ENCODE results near the gene CC2D2A.

The CC2D2A gene

DNA sequence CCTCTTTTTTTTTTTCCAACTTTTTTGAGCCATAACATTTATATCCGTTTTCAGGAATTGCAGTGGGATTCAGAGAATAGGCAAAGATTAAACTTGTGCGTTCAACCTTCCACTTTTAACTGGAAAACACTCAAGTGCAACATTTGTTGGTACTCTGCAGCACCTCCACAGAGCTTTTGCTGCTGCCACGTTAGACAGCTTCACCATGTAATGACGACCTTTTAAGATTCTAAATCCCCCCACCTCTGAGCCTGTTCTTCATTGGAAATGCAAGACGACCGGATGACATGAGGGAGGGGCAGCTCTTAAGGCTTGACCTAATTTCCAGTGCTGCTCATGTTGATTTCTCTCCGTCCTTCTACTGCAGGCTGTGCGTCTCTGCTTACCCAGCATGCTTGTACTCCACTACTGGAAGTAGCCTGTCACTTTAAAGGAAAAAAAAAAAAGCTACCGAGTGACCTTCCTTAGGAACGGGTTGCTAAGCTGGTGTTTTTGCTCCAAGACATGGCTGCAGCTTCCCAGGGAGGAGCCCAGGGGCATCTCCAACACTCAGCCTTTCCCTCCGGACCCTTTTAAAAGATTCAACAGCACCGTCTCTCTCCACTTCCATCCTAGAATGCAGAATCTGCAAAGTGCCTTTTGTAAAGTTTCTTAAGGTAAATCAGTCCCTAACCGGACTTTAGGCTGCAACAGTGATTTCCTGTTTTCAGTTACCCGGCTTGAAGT is at the start of gene CC2D2A:
CC2D2A (plus strand) TSS at position 481 of the 726 bp plus-strand sequence. CDS start 6,051 bp downstream, outside the sequence.
- no peak for DNase-seq (ENCODE audit: low read depth in 3 of 3)

DNA sequence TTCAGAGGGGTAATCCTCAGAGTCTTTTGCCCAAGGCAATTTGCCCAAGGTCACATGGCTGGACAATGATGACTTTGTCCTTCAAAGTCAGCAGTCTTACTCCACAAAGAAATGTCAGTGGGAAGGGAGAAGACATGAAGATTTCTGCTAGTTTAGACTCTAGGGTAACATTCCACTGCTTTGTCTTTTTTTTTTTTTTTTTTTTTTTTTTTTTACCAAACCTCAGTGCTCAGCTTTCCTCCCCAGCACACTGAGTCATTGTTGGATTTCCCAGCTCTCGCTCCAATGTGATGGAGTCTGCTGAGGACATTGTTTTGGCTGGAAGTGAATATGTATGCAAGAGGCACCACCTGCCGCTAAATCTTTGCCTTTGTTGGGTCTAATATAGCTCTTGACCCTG is 49.0 kb upstream of the CC2D2A start:
- DNase-seq (ENCODE audit: low read depth in 3 of 3), result no peak

DNA sequence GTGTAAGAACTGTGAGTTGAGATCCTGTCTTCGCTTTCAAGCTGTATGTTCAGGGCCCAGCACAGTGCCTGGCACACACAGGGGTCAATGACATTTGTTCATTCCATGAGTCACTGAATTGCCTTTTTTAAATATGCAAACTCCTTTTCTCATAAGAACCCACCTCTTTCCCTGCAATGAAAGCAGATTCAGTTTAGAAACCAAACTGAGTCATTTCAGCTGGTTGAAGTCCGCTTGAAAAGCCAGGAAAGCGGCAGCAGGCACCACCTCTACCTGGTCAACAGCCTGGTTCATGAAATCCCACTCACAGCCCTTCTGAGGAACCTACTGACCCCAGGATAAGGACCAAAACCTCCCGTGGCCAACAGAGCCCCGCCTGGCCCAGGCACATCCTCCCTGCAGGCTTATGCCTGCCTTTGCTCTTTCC is 46.4 kb upstream of the CC2D2A start:
- DNase-seq (ENCODE audit: low read depth in 3 of 3), result peak in 1 of 3 experiments; percentile 9

DNA sequence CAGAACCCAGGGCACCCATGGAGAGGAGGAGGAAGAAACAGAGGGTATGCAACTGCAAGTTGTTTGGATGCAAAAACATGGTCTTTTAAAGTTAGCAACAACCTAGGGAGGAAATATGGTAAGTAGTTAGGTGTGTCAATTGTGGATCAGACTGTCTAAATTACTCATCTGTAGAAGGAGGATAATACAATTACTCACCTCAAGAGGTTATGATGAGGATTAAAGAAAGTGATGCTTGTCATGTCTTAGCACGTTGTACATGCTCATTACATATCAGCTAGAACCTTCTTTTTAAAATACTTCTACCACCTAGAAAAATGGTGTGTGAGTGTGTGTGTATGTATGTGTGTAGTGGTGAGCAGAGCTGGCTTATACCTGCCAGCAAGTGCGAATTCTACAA is 44.2 kb upstream of the CC2D2A start:
- DNase-seq (ENCODE audit: low read depth in 3 of 3), result no peak

DNA sequence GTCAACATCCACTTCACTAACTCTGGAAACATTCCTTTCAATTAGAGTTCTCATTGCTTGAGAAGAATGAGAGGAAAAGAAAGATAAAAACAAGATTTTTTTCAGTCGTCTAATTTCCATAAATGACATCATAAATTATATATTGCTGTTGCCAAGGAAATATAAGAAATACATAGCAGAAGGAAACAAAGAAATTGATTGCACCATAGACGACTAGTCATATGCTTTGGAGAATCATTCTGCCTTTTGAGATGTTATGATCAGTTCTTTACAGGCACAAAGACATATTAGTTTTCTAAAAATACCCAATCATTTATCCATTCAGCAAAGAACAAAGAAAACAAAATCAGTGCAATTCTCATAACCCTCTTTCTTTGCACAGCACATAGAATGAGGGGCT is 42.5 kb upstream of the CC2D2A start:
- no peak for DNase-seq (ENCODE audit: low read depth in 3 of 3)

DNA sequence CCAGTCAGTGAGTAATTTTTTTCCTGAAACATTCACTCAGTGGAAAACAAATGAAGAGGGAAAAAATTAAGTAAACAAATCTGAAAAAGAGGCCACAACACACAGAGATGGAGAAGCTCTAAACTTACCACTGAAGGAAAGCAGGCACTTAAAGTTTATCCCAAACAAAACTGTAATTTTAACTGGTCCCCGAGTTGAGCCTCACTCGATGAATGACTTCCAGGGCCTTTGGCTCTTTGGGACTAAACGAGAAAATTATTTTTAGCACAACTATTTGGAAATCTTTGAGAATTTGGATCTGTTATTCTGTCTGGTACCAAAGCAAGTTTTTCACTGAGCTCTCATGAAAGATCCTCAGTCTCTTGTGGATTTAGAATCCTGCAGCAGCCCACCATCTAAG is 42.0 kb upstream of the CC2D2A start, which contains the start of gene C1QTNF7:
C1QTNF7 (plus strand) TSS at position 333 of the 400 bp plus-strand sequence. CDS start 7,711 bp downstream, outside the sequence.
- no peak for DNase-seq (ENCODE audit: low read depth in 3 of 3)

DNA sequence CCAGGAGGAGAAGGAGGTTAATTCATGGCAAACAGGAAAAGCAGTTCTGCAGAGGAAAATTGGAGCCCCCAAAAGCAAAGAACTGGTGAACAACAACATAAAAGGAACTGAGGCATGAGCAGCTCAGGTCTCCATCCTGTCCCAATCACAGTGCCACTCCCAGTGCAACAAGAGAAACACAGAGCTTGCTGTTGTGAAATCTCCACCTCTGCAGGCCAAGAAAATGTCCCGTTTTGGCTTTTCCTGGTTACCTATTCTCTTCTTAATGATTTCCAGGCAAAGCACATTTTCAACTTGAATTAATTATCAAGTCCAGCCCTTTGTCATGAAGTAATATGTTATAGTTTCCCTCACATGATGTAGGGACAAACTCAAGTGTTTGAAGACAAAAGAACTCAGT is 41.1 kb upstream of the CC2D2A start:
- DNase-seq (ENCODE audit: low read depth in 3 of 3), result no peak

DNA sequence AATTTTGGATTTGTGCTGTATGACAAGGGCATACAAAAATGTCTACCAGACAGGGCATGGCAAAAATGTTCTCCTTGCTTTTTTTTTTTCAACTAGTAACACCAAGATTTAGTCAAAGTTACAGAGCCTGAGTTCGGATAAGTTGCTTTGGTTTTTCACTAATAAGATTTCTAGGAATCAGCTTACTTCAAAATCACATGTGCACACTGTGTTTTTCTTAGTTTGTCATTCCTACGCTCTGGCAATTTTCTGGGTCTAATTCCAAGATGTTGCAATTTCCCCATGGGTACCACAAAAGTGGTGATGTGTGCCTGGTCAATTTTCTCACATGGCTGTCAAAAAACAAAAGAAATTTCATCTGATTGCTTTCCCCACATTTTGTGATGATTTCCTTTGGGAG is 35.6 kb upstream of the CC2D2A start:
- no peak for DNase-seq (ENCODE audit: low read depth in 3 of 3)

DNA sequence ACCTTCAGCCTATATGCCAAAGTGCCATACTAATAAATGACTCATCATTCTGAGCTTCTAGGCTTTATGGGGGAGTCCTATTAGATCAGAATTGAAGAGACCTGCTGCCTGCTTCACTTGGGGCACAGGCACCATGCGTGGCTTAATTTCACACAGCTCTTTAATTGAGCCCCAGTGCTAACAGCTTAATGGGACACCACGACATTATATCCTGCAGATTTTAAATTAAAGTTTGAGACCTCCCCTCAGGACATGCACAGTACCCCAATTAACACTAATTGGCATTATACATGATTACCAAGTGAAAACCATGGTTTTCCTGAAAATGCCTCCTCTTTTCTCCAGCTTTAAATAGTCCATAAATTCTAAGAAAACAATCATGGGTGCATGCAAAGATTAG is 35.0 kb upstream of the CC2D2A start:
- DNase-seq (ENCODE audit: low read depth in 3 of 3), result no peak

DNA sequence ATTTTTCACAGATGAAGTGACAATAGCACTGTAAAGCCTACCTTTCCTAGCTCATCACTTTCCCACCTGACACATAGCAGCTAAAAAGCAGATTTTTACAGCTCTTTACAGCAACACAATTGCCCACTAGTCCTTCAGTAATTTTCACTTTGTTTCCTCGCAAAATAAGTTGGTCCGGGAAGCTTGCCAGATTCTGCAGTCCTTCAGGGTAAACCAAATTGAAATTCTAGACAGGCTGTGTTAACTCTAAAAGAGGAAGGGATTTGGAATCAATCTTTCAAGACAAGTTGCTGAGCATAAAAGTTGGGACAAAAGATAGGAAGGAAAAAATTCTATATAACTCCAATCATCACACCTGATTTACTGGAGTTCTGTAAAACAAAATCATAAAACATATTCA is 33.2 kb upstream of the CC2D2A start:
- DNase-seq (ENCODE audit: low read depth in 3 of 3), result no peak

DNA sequence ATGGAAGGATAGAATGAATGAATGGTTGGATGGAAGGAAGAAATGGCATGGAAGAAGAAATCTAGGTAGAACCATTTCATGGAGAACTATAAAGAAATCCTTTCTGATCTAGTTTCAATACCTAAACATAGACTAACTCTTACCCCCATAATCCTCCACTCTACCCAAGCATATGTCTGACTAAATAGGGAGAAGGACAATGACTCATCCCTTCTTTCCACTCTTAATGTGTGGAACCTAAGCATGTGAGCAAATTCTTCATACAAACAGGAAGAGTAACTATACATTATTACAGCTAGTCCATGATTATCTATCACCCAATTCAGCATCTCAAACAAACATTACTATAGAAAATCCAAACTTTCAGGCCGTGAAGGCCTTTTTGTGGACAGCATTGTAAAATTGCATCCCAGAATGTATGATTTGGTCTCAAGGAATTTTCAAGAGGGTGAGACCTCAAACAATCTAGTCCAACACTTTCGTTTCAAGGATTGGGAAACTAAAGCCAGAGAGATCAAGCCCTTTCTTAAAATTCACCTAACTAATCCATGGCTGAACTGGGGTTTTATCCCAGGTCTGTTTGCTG is 30.6 kb upstream of the CC2D2A start:
- DNase-seq (ENCODE audit: low read depth in 3 of 3), result no peak

DNA sequence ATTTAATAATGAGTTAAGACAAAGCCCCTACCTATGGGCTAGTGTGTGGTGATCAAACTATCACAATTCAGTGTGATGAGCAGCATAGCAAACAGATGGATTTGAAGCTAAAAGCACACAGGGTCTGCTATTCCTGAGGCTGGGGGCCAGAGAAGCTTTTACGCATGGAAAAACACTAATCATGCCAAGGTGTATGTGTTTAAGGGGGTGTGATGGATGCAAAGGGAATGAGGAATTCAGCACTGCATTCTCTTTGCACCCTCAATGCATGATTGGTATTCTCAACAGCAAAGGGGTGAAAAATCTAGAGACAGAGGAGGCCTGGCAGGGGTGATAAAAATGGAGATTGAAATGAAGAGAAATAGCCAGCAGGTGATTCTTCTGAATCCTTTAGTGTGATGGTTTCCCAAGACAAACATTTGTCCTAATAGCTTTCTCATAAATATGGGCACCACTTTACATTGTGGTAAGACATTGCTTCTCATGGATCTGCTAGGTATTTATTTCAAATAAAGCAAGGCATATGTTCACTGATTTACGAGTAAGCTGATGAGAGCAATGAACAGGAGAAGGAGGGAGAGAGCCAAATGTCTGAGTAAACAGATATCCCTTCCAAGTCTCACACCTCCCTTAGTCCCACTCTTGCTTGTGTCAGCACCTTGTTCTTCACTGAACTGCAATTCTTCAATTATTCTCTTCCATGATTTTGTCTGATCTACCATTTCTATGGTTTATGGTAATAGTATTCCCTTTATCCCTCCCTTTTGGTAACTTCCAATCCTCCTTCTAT is 26.1 kb upstream of the CC2D2A start:
- DNase-seq (ENCODE audit: low read depth in 3 of 3), result no peak

DNA sequence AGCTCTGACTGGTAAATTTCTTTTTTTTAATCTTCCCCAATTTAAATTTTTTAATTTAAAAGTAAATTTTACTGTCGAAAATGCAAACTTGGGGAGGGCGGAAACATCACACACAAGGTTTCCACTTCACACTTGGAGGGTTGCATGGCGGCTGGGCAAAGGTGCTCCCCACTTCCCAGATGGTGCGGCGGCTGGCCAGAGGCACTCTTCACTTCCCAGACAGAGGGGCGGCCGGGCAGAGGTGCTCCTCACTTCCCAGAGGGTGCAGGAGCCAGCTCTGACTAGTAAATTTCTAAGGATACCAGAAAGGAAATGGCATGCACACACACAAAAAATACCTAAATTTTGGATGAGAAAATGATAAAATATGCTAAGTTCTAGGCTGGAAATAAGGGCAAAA is 25.4 kb upstream of the CC2D2A start:
- DNase-seq (ENCODE audit: low read depth in 3 of 3), result no peak

DNA sequence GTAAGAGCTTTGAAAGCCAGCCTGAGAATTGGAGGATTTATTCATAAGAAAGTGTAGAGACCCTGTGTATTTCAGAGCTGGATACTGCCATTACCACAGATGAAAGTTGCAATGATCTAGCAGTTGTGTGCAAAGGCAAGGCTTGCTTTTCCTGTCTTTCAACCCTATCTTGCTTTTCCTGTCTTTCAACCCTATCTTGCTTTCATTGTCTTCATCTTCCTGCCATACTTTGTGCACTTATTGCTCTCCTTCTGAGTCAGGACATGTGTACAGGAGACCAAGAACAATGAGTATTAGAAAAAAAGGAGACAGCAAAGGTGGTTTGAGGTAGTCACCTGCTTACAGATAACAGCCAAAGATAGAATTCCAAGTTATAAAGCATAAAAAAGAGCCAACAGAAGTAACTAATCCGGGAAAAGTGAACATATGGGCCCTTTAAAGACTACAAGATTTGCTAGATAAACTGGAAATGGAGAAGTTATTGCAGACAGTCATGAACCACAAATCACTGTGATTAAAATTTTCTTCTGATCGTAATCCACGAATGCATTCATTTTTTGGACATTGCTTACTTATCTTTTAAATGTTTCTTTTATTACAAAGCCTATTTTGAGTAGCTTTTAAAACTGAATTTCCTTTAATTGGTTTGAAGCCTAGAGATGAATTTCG is 24.7 kb upstream of the CC2D2A start:
- no peak for DNase-seq (ENCODE audit: low read depth in 3 of 3)

DNA sequence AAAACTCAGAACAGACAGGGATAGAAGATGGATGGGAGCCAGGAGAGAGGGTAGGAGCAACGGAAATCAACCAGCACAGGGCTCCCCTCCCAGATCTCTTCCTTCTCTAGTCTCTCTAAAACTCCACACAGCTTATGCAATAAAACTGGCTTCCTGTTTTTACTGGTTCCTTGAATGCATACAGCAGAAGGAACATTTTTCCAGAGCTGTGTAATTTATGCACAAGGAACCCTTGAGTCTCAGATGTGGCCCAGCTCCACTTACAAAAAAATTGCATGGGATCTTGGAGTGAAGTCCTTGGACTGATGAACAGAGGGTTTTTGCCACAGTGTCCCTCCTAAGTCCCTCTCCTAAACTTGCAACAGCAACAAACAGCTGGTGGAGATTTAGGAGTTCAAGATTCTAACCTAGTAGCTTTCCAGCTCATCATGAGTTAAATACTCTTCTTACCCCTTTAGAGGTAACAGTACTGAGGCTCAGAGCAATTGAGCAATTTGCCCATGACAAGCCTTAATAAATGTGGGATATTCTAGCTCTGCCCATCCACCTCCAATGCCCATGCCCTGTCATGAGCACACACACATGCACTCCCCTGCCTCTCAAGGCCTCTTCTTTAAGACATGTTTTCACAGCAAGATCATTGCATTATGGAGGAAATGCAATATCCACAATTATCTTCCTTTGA is 18.4 kb upstream of the CC2D2A start:
- no peak for DNase-seq (ENCODE audit: low read depth in 3 of 3)

DNA sequence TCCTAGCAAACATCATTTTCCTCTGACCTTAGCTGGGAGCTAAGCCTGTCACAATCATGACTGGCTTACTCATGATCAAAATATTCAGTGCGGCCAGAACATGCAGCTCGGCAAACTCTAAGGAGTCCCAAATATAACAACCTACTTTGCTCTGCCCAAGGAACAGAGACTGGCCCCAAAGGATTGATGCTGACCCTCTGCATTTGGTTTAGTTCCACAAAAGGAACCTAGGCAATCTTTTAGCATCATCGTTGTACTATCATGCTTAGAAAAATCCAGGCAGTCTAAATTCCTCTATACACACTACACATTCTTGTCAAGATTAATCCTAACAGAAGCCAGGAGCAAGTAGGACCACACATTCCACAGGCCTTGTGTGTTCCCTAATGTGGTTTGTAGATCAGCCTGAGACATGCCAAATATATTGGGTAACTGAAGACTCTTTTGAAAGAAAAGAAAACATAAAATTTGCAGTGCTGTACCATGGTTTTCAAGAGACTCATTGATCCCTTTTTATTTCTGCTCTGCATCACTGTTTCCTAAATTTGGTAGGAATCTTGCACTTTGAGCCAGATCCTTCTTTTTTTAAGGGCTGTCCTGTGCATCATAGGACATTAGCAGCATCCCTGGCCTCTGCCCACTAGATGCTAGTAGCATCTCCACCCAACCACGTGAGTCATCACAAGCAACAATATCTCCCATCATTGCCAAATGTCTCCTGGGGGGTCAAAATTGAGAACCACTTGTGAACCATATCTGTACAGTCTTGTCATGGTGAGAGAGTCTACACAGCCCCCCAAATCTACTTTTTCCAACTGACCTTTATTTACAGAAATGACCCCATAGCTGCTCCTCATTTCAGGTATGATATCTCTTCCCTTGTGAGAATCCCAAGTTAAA is 17.6 kb upstream of the CC2D2A start:
- no peak for DNase-seq (ENCODE audit: low read depth in 3 of 3)

DNA sequence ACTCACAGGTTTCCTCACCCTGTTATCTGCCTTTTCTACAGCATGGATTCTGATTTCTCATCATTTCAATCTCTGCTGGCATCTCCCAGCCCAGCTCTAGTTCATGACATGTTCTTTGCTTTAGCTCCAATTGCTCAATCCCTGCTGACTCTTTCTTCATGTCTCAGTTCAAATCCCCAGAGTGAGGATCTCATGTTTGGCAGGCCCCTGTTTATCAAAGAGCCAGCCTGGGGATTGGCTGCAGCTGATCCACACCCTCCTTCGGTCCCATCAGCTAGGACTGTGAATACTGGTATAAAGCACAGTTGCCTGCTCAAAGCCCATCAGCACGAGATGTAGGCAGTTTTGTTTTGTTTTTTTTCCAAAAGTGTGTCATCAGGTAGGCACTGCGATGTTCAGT is 14.4 kb upstream of the CC2D2A start:
- DNase-seq (ENCODE audit: low read depth in 3 of 3), result no peak

DNA sequence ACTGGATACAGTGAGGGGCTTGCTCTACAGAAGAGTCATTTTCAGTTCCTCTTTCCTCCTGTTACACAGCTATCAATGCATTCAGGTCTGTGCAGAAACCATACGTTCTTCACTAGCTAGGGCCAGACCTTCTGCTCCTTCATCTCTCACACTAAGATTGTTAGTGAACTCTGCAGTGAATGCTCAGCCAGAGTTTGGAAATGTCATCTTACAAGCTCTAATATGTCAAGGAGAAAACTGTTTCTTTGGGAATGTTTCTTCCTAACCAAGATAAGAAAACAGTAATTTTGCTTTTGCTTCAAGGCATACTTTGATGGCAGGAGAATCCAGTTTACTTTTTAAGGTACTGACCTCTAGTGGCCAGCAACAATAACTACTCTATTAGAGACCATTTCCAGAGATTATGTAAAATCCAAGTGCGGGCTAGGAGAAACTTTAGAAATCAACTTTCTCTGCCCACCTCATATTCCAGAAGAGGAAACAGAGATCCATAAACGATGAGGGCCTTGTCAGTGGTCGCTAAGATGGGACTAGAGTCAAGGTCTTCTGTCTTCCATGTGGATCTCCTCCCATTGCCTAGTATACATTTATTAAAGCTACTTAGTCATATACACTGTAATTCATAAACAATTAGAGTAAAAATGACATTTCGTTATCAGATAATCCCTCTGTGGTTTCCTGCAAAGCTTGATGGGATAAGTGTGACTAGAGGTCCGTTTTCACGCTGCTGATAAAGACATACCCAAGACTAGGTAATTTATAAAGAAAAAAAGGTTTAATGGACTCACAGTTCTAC is 12.1 kb upstream of the CC2D2A start:
- no peak for DNase-seq (ENCODE audit: low read depth in 3 of 3)

DNA sequence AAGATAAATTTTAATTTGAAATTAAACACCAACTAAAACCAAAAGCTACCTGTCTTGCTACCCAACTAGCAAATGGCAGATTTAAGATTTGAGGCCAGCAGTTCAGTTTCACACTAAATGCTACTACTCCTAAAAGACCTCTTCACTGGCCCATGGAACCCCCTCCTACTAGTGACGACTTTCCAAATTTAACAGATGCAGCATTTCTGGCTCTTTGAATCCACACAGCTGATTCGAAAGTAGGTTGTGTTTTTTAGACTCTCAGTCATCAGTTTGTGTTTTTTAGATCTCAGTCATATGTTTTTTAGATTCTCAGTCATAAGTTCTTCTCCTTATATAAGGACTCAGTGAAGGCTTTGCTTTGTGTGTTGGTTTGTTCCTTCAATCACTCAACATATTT is 11.1 kb upstream of the CC2D2A start:
- no peak for DNase-seq (ENCODE audit: low read depth in 3 of 3)

DNA sequence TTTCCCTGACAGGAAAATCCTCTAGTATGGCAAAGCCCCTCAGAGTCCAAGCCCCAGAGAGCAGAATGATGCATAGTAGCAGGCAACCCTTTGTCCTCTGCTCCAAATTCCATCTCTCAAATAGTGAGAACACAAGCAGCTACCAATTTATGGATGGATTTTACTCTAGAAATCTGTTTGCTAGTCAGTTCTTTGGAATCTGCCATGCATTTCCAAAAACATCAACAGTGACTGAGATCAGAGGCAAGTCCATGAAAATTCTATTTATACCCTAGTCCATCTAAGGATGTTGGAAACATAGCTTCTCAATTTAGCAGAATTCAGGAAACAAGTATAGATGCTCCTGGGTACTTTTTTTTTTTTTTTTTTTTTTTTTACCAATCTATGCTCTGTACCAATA is 10.0 kb upstream of the CC2D2A start:
- DNase-seq (ENCODE audit: low read depth in 3 of 3), result no peak

Data from stimulated activated CD4-positive, alpha-beta T cell treated with anti-CD3 and anti-CD28 coated beads, TNF-alpha, amount 100 ng/mL, for 24 hours (primary cell).